Inflammatory macrophage treated with lipopolysaccharide for 4 hours (primary cell): ENCODE measurements around the gene ALG9.

Experiments
- DNase-seq: peaks from one replicate; pipeline ENCODE4 v3.0.0-alpha.2; 2020

Gene ALG9

DNA sequence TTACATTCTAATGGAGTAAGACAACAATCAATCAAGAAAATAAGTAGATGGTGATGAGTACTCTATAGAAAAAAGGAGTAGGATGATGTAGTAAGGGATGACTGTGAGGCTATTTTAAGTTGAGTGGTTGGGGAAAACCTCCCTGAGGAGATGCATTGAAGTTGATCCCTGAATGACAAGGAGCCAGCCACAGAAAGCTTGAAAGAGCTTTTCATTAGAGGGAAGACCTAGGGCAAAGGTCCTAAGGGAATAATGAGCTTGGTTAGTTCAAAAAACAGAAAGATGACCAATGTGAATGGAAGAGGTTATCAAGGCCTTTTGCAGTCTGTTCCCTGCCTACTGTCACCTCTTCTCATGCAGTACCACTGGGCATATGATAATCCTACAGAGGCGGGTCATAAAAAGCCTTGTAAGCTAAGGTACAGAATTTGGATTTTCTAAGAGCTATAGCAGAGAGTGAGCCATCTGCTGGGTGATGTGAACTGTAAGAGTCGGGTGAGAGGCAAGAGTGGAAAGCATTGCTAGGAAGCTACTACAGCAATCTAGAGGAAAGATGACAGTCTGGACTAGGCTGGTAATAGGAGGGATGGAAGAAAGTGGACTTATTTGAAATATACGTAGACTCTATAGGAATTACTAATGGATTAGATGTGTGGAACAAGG lies 108.3 kb downstream of the ALG9 start:
- no peak for DNase-seq

DNA sequence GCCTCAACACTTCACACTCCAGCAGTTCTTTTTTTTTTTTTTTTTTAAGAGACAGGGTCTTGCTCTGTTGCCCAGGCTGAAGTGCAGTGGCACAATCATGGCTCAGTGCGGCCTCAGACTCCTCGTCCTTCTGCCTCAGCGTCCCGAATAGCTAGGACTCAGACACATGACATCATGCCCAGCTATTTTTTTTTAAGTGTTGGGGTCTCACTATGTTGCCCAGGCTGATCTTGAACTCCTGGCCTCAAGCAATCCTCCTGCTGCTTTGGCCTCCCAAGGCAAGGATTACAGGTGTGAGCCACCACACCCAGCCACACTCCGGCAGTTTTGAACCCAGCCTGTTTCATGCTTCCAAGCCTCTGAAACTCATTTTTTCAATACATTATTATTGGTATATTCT lies 108.9 kb downstream of the ALG9 start:
- DNase-seq = no peak

DNA sequence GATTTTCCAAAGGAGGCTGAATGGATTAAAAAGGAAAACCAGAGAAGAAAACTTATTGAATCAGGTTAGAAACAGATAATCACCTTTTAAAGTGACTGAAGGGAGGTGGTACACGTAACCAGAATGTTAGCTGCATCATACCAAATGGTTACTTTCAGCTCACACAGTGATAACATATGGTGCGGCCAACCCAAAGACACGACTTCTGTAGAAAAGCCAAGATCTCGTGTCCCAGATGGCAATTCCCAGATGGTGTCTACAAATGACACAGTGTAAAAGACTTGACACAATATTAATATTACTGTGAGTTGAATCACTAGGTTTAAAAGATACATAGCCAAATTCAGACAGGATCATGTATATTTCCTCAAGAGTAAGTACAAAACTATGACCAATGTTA lies 110.3 kb downstream of the ALG9 start:
- no peak for DNase-seq

DNA sequence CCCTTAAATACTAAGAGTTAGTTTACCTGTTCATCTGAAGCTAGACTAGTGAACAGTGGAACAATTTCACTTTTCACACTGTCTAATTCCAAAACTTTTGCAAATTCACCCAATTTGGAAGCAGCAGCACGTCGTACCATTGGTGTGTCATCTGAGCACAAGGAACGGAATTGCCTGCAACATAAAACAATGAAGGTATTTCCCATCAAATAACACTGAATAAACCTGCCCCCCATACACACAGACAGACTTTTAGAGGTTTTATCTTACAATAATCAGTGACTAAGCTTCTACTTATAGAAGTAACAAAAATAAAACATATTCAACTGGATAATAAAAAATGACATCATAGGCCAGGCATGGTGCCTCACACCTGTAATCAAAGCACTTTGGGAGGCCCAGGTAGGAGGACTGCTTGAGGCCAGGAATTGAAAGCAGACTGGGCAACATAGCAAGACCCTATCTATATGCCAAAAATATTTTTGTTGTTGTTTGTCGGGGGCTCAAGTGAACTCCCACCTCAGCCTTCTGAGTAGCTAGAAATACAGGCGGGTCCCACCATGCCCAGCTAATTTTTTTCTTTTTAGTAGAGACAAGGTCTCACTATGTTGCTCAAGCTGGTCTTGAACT lies 111.5 kb downstream of the ALG9 start:
- DNase-seq = no peak

DNA sequence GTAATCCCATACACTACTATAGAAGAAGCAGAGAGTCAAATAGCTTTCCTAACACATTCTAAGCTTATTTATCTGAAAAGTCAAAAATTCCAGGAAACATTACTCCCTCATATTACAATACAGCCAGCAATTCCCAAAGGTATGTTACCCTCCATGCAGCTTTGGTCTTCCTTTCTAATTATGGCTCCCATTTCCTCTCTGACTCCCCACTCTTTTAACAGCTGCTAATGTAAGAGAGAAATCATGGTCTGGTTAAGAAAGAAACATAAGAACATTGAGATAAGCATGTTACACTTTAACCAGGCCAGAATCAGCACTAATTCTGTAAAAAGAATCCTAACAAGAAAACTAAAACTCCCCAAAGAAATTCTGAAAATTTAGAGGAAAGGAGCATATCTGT lies 112.0 kb downstream of the ALG9 start:
- no peak for DNase-seq

DNA sequence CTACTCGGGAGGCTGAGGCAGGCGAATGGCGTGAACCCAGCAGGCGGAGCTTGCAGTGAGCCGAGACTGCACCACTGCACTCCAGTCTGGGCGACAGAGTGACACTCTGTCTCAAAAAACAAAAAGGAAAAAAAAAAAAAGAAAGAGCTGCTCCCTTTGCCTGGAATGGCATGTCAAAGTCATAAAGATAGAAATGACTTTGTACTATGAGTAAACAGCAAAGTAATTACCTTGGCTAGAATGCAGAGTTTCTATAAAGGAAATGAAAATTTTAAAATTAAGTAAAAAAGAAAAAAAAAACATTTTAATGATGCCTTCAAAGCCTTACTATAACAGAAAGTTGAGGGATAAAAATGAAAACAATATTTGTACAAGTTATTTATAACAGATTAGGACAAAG lies 115.3 kb downstream of the ALG9 start:
- no peak for DNase-seq

DNA sequence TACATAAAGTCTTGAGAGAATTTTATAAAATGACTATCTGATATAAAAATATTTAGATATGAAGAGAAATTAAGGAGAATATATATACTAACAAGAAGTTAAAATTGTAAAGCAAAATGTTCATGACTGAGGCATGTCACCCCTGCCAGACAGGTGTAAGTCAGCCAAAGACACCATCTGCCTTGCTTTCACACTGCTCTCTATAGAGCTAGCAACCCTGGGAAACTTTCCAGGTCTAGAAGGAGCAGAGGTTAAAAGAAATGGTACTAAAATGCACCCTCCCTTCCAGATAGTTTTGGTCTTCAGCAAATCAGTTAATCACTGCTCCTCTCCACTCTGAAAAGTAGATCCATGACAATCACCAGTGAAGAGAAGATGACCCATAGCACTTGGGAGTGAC lies 121.7 kb downstream of the ALG9 start:
- DNase-seq = no peak

DNA sequence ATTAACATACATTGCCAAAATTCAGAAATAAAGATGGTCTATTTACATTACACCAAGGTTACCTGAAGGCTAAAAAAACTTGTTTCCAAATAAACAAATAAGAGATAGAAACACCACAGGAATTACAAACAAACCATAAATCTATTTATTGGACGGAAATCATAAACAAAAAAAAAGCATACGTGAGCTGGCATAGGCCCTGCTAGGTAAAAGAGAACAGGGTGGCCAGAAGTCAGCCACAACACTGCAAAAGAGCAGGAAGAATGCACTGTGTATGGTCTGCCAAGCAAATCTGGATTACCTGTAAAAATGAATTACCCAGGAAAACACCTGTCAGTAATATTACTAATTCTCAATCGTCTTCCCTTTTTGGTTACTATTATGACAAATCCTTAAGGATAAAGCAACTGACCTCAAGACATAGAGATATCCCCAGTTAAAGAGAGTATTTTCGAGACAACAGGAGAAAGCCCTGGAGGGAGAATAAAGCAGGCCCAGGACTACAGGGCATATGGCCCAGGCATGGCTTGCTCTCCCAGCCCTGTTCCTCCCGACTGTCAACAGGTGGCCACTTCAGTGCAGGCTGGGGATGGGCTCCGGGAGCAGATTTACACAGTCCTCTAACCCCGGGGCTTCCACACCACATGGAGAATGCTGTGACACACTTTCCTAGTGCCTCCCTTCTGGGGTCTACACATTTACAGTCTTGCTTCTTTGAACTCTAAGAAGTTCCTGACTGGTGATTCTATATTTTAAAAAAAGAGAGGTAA lies 123.2 kb downstream of the ALG9 start:
- DNase-seq = no peak

DNA sequence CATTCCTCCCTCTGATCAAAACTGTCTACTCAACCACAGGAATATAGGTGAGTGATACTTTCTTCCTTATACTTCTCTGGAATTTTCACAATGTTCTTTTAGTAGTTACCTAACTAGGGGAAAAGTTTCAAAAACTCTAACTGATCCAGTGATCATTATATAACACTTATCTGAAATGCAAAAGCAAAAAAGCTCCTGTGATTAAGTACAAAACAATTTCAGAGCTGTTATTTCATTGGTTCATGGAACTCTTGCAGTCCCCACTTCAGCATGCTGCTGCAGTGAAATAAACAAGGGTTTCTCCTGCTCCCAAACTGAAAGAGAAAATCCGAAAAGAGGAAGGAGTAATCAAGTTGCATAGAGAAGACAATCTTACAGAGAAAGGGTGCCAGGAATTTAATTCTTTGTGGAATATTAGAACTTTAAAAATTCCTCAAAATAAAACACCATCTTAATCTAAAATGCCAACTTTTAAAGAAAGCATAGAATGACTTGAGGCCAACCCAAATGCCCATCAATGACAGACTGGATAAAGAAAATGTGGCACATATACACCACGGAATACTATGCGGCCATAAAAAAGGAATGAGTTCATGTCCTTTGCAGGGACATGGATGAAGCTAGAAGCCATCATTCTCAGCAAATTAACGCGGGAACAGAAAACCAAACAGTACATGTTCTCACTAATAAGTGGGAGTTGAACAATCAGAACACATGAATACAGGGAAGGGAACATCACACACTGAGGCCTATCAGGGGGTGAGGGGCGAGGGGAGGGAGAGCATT lies 125.5 kb downstream of the ALG9 start:
- no peak for DNase-seq

DNA sequence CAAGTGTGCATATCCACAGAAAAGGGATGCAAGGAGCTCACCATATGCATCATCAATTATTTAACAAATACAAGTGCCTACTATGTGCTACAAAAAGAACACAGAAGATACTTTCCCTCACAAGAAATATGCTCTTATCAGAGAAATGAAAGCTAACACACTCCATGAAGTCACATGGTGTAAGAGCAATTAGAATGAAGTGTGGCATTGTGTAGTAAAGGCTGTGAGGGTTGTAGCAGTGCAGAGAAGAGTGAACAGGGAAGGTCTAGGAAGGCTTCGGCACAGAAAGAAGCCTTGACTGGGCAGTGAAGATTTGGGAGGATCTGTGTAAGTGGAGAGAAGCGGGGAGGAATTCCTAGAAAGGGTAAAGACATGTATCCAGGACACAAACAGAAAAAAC lies 127.7 kb downstream of the ALG9 start:
- DNase-seq = no peak

DNA sequence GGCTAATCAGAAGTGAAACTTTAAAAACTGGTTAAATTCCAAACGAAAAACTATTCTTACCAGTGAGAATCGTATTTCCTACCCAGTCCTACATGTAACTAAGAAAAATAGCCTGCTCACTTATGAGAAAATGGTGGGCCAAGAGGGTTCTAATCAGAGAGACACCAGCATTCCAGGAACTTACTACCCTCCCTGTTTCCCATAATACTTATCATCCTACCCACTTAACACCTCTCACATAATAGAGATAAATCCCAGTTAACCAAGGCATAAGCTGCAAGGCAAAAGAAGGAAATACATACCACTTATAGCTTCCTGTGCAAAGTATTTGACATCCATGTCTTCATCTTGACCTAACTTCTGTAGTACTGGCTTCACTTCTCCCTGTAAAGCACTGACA lies 129.6 kb downstream of the ALG9 start:
- no peak for DNase-seq

DNA sequence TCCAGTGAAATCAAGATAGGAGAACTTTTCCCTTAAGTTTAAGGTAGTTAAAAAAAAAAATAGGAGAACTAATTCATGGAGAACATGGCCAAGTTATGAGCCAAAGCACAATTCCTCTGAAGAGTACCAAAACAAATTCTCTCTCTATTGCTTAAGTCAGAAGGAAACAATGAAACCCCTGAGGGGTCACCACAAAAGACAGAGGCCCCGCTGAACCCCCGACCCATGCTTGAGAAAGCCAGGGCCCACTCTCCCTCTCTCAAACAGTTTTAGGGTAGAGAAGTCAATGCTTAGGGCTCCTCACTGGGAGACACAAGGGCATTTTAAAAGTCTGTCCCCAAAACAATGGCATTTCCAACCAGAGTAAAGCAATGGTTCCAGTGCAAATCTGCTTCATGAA lies 132.1 kb downstream of the ALG9 start:
- no peak for DNase-seq

DNA sequence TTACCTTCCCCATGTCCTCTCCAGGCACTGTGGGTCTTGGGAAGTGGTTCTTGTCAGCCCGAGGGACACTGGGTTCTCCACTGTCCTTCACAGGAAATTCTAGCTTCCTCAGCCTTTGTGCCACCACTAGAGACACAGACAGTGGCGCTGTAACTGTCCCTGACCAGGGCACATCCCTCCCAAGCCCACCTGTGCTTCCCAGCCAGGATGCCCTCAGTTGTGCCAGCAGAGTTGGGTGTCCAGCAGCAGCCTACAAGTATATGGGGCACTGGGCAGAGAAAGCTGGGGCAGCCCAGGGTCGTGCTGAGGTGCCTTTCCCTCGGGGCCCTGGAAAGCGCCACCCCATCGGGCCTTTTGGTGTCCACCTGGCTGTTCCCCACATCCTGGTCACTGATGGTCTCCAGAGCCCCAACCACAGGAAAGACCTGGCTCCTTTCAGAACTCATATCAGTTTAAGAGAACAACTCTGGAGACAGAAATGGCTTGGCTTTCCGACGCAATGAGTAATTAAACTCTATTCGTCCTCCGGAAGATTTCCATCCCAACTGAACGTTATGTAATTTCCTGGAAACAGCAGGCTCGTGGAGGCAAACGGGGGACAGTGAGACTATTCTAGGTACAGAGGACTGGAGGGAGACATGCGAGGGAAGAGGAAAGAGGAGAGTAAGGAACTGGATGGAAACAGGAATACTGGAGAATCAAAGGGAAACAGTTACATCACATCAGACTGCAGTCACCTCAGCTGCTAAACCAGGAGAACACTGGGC lies 133.8 kb downstream of the ALG9 start:
- DNase-seq = no peak

DNA sequence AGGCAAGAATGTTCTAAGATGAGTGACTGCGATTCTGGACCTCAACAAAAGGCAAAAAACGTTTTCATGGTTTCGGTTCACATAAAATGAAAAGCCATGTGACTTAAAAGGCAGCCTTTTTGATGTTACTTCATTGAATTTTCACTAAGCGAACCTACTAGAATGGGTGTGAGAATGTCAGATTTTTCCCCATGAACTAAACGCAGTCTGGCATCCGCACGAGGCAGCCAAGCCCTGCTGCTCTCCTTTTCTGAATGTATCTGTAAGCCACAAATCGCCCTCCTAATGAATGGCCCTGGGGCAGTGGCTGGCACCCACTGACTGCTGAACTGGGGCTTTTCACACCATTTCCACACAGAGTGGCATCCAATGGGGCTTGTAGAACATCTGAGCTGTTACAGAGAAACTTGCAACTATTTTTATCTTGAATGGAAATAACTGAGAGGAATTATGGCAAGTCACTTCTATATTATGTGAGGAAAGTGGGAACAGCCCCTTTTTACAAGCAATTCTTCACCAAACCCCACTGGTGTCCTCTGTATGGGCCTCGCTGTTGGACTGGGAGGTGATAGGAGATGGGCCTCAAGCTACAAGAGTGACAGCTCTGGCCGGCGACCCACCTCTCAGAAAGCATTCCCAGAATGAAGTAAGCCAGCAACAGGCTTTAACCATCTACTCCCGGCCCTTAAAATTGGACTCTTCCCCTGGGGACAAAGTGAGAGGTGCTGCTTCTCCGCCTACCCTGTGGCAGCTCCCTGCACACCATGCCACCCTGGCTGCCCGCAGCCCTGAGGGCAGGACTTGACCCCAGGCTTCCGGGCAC lies 134.5 kb downstream of the ALG9 start:
- DNase-seq = no peak
